Kidney (tissue), 14 donors: Measurements from ENCODE around the gene SUSD4. TPM values are rescaled to one million over a fixed set of nuclear protein-coding genes. Genes with fewer than 3 reads are reported as not detected.

ENCODE experiments used
- DNase-seq, 5 donors: peaks; one replicate each; pipeline ENCODE4 v3.0.0-alpha.2; 2013 to 2020
- FAIRE-seq: peaks from 2 replicates; lab custom pipeline; 2012; peaks lifted over from hg19 to GRCh38; lab: Jason Lieb, UNC
- H3K27ac ChIP-seq, 2 donors: one replicate each; pipeline ENCODE4 v1.7.0; 2013; ENCODE audit warnings: low read depth in 2 of 2, low read length in 2 of 2, inconsistent platforms in 1 of 2
- H3K27me3 ChIP-seq: one replicate; pipeline ENCODE4 v1.7.1; 2013; ENCODE audit warnings: low read length, inconsistent platforms; ENCODE audit not compliant: control insufficient read depth, insufficient read depth
- H3K36me3 ChIP-seq, 3 donors: one replicate each; pipeline versions ENCODE4 v1.7.0 to v1.7.1; 2013; ENCODE audit warnings: low read length in 3 of 3, control low read depth in 1 of 3, inconsistent platforms in 1 of 3; ENCODE audit not compliant: insufficient read depth in 3 of 3, control insufficient read depth in 2 of 3
- H3K4me1 ChIP-seq, 3 donors: one replicate each; pipeline versions ENCODE4 v1.7.0 to v1.7.1; 2013; ENCODE audit warnings: low read length in 3 of 3, inconsistent platforms in 1 of 3, low read depth in 1 of 3; ENCODE audit not compliant: control insufficient read depth in 2 of 3, insufficient read depth in 2 of 3
- H3K4me3 ChIP-seq, 3 donors: one replicate each; pipeline versions ENCODE4 v1.7.0 to v1.8.1; 2013; ENCODE audit warnings: low read length in 3 of 3, control low read depth in 1 of 3, inconsistent platforms in 1 of 3
- H3K9ac ChIP-seq, 3 donors: one replicate each; pipeline versions ENCODE4 v1.7.0 to v1.7.1; 2013; ENCODE audit warnings: low read length in 3 of 3, control low read depth in 1 of 3, inconsistent platforms in 1 of 3
- H3K9me3 ChIP-seq, 3 donors: one replicate each; pipeline versions ENCODE4 v1.7.0 to v1.7.1; 2013; ENCODE audit warnings: low read length in 3 of 3, control low read depth in 1 of 3, inconsistent platforms in 1 of 3; ENCODE audit not compliant: control insufficient read depth in 2 of 3, insufficient read depth in 1 of 3
- intact Hi-C: fragments of 100-400 bp; cut with DNase I; formaldehyde crosslinking; loops from one replicate; pipeline ENCODE4 v1.11.1; 2022
- polyA plus RNA-seq: library from polyadenylated mRNA; stranded (reverse); fragments of 350-450 nt; fragmentation: Illumina TruSeq; extraction: RNeasy Lipid Tissue Mini Kit (QIAGEN cat#74804); gene quantifications from one replicate; pipeline ENCODE4 v1.2.3, GENCODE V29; 2014; ENCODE audit warnings: low read depth, low replicate concordance; ENCODE audit not compliant: insufficient read depth
- total RNA-seq: library from RNA; stranded (reverse); fragmentation: NEBNext Ultra II Directional; extraction: Animal tissue kit (Norgen Biotek cat#: 25700); gene quantifications from one replicate; pipeline ENCODE4 v1.2.1, GENCODE V29; 2021
- TF ChIP-seq, protein P1 (sequence below): IDR thresholded peaks from 3 replicates; pipeline ENCODE4 v1.5.1; 2012; ENCODE audit warnings: mild to moderate bottlenecking, moderate library complexity, borderline replicate concordance; ENCODE audit not compliant: insufficient read depth; ENCODE audit errors: extremely low read depth
- donor health status: control.
- donor health status: control.
- donor health status: control.
- donor health status: control.
- donor health status: control.
- donor health status: DM: yes; HTN: yes; CAD: no.
- donor health status: Normal renal cell carcinoma (clear cell type).

SUSD4 gene
- total and polyA plus RNA-seq, 2 donors from 2014 or later, result 14.0 to 23.7 TPM

DNA sequence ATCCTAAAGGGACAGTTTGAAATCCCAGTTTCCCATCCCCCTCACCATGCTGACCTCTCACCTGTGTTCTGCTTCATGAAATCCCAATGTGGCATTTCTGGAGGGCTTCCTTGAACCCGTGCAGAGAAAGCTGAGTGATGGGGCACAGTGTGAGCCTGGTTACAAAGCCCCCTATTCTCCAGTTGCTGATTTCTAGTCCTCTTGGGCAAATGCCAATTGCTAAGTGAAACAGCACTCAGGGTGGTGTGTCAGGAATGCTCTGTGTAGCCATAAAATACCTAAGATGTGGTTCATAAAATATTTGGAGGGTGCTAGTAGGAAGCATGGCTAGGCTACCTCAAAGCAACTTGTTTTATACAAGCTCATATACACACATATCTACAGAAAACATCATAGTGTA, 32.0 kb downstream of the SUSD4 start:
- FAIRE-seq (no peak), DNase-seq (peak in 2 of 5 donors; percentile 43 to 55)
- TF ChIP-seq, protein P1, sequence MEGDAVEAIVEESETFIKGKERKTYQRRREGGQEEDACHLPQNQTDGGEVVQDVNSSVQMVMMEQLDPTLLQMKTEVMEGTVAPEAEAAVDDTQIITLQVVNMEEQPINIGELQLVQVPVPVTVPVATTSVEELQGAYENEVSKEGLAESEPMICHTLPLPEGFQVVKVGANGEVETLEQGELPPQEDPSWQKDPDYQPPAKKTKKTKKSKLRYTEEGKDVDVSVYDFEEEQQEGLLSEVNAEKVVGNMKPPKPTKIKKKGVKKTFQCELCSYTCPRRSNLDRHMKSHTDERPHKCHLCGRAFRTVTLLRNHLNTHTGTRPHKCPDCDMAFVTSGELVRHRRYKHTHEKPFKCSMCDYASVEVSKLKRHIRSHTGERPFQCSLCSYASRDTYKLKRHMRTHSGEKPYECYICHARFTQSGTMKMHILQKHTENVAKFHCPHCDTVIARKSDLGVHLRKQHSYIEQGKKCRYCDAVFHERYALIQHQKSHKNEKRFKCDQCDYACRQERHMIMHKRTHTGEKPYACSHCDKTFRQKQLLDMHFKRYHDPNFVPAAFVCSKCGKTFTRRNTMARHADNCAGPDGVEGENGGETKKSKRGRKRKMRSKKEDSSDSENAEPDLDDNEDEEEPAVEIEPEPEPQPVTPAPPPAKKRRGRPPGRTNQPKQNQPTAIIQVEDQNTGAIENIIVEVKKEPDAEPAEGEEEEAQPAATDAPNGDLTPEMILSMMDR, result no peak
- Histone ChIP-seq H3K4me3 (no peak overlapping the region), H3K27ac (peak overlapping the region; percentile 19 to 26), H3K27me3 (no peaks in the 10 kb centered on the region), H3K9me3 (peaks cover 0 to 2% (median 0%) of the 10 kb centered on the region in 3 donors), H3K9ac (no peak overlapping the region), H3K4me1 (peaks cover 2 to 16% (median 14%) of the 10 kb centered on the region in 3 donors), H3K36me3 (no peaks in the 10 kb centered on the region)
- intact Hi-C loops, result no loop called here

DNA sequence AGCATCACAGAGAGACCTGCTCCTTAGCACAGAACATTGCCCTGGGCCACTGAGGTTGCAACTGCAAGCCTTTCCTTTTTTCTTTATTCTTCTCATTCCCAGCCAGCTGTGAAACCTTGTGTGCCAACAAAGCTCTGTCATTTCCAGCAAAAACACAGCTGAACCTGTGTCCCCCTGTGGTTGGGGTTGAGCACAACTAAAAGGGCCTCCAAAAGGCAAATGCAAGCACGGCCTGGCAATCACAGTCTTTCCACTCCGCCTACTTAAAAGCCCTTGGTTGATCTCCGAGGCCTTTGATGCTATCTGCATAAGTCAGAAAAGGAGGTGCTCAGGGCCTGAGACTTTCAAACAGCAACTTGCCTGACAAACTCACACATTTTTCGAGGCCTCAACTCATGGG, 32.7 kb downstream of the SUSD4 start:
- FAIRE-seq, result no peak
- Histone ChIP-seq H3K27ac (peak overlapping the region; percentile 2 to 26), H3K4me1 (peaks cover 2 to 16% (median 14%) of the 10 kb centered on the region in 3 donors), H3K4me3 (no peak overlapping the region), H3K27me3 (no peaks in the 10 kb centered on the region), H3K9ac (no peak overlapping the region), H3K9me3 (peaks cover 0 to 2% (median 0%) of the 10 kb centered on the region in 3 donors), H3K36me3 (no peaks in the 10 kb centered on the region)
- DNase-seq, result peak in 2 of 5 donors; percentile 12 to 22
- TF ChIP-seq, protein P1, result no peak
- intact Hi-C loops, result no loop called here

DNA sequence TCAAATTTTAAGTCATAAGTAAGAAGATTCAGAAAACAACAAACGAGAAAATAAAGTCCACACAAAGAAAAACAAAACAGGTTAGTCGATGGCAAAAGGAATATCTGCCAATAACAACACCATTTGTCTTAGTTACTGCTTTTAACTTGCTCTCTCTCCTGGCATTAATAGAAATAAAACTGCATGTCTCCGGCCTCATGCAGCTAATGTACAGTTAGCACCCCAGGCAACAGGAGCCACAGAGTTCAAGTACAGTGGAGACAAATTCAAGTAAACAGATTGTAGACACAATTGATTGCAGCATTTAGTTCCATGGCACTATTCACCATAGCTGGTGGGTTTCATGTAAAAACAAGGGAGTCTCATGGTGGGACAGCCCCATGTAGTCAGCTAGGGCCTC, 33.5 kb downstream of the SUSD4 start:
- intact Hi-C loops, result no loop called here
- Histone ChIP-seq H3K9me3 (peaks cover 0 to under 1% (median 0%) of the 10 kb centered on the region in 3 donors), H3K4me3 (no peak overlapping the region), H3K27ac (peak overlapping the region; percentile 2 to 10), H3K9ac (no peak overlapping the region), H3K27me3 (no peaks in the 10 kb centered on the region), H3K36me3 (no peaks in the 10 kb centered on the region), H3K4me1 (peaks cover 2 to 16% (median 14%) of the 10 kb centered on the region in 3 donors)
- DNase-seq, result no peak
- TF ChIP-seq, protein P1, result no peak
- no peak for FAIRE-seq
